Measurements from ENCODE around the gene TREML4.

DNA sequence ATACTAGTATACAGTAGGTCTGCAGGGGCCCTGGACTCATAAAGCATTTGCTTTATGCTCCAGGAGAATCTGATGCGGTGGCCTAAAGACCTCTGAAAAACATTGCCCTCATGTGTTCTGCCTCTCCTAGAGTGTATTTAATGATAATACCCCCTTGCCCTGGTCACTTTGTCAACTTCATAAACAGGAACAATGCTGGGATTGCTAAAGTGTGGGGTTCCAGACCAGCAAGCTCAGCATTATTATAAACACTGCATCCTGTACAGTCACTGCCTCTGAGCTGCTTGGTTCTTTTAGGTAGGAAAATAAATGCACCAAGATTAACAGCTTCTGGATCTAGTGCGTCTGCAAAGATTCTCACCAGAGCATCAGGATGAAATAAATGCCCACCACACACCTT lies 46.1 kb downstream of the TREML4 start:
- TF ChIP-seq, protein P1, sequence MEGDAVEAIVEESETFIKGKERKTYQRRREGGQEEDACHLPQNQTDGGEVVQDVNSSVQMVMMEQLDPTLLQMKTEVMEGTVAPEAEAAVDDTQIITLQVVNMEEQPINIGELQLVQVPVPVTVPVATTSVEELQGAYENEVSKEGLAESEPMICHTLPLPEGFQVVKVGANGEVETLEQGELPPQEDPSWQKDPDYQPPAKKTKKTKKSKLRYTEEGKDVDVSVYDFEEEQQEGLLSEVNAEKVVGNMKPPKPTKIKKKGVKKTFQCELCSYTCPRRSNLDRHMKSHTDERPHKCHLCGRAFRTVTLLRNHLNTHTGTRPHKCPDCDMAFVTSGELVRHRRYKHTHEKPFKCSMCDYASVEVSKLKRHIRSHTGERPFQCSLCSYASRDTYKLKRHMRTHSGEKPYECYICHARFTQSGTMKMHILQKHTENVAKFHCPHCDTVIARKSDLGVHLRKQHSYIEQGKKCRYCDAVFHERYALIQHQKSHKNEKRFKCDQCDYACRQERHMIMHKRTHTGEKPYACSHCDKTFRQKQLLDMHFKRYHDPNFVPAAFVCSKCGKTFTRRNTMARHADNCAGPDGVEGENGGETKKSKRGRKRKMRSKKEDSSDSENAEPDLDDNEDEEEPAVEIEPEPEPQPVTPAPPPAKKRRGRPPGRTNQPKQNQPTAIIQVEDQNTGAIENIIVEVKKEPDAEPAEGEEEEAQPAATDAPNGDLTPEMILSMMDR (IDR thresholded peaks at IDR 0.05; ENCODE audit: low read depth, low read length): no peak
- TF ChIP-seq, protein P2, sequence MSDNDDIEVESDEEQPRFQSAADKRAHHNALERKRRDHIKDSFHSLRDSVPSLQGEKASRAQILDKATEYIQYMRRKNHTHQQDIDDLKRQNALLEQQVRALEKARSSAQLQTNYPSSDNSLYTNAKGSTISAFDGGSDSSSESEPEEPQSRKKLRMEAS (IDR thresholded peaks at IDR 0.05; ENCODE audit: low read depth, low read length): no peak
- TF ChIP-seq POLR2A (IDR thresholded peaks at IDR 0.05; ENCODE audit: extremely low read depth, insufficient read length) (no peak), MYC (IDR thresholded peaks at IDR 0.05; ENCODE audit: low read depth, low read length) (no peak)

Data from NB4 (cell line).